ENCODE measurements around the gene MORC1. TPM values are rescaled to one million over a fixed set of nuclear protein-coding genes. Genes with fewer than 3 reads are reported as not detected.

MORC1 gene
- total RNA-seq, 1 donor from 2014 or later: not detected

DNA sequence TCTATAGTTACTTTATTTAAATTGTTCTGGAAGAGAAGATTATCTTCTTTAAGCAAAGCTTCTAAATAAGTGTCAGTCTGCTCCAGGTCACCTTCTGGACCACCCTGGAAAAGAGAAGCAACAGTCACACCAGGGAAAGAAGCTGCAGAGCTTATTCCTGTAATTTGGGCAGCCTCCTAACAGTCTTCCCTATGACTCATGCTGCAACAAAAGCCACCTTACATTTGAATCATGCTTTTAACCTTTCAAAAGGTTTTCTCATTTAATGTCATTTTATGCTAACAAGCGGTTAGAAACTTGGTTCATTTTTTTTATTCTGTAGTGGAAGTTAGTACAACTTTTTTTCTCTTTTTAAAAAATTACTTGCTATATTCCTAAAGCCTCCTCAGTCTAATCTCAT, 158.9 kb downstream of the MORC1 start:
- intact Hi-C loops (cut with DNase I): no loop called here
- DNase-seq (ENCODE audit: low spot score): no peak

- no peak for DNase-seq (ENCODE audit: low spot score)
- intact Hi-C loops (cut with DNase I): no loop called here
These were observed 164.2 kb downstream of the MORC1 start, which contains the start of gene GUCA1C for GRCh38 chr3:108953700-108954099. Gene GUCA1C (minus strand): TSS chr3:108953879. CDS start chr3:108953762, 117 bp downstream.

GRCh38 chr3:108953210-108953609, 164.7 kb downstream of the MORC1 start:
- intact Hi-C loops (cut with DNase I): no loop called here

GRCh38 chr3:108951820-108952501, 166.0 kb downstream of the MORC1 start:
- no peak for DNase-seq (ENCODE audit: low spot score)
- intact Hi-C loops (cut with DNase I): no loop called here

More at GRCh38 chr3:108953210-108953609, 164.7 kb downstream of the MORC1 start:
- no peak for DNase-seq (ENCODE audit: low spot score)

- intact Hi-C loops (cut with DNase I): no loop called here
- DNase-seq (ENCODE audit: low spot score): no peak
These were observed 170.1 kb downstream of the MORC1 start for GRCh38 chr3:108947855-108948254.

DNA sequence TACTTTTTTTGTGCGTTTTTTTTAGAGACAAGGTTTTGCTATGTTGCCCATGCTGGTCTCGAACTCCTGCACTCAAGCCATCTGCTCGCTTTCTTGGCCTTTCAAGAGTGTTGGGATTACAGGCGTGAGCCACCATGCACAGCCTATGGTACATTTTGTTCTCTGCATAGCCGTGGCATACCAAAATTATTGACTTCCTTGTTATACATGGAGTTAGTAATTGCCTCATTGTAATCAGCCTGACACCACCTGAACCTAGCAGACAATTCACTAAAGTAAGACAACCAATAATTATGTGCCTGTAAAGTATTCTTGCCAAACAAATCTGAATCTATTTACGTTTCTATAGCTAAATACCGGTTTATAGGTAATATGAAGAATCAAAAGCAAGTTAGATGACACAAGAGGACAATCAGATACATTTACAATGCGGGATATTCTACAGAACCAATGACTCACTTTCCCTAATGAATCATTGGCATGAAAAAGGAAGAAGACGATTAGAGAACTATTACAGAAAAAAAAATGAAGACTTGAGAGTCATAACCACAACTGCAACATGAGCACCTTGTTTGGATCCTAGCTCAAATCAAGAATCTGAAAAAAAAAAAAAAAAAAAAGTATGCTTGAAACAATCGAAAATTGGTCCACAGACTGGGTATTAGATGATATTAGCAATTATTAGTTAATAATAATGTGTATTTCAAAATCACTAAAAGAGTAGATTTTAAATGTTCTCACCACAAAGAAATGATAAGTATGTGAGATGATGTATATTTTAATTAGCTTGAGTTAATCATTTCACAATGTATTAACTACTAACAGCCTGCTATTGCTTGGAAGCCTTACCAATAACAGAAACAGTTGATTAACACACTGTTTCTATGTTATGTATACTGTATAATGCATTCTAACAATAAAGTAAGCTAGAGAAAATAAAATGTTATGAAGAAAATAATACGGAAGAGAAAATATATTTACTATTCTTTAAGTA, 171.3 kb downstream of the MORC1 start:
- no peak for DNase-seq (ENCODE audit: low spot score)
- intact Hi-C loops (cut with DNase I): no loop called here

DNA sequence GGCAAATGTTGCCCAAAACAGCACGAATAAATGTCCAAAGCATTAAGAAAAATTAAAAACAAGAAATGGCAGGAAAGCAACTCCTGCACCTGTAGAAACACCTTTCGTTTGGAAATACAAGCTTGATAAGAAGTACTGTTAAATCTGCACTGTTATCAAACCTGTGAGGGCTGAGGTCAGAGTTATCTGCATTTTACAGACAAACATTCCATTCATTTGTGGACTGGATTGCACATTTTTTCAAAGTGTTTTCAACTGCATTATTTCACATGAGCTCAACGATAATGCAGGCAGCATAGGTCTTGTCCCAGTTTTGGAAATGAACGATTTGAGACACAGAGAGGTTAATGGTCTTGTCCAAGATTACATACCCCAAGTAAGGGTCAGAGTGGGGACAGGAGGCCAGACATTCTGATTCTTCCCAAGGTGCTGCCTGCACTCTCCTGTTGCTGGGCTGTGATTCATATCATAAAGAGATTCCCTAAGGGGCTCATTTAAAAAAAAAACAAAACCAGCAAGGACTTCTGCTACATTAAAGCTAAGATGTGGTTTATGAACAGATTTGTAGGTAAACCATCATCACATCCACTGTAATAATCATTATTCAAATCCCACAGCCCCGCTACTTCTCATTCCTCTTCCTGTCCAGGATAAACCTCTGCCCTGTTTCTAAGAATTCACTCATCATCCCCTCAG, 177.2 kb downstream of the MORC1 start:
- intact Hi-C loops (cut with DNase I): no loop called here
- no peak for DNase-seq (ENCODE audit: low spot score)

- intact Hi-C loops (cut with DNase I): no loop called here
- DNase-seq (ENCODE audit: low spot score): no peak
These were observed 177.8 kb downstream of the MORC1 start for GRCh38 chr3:108940166-108940565.

- DNase-seq (ENCODE audit: low spot score): no peak
- intact Hi-C loops (cut with DNase I): no loop called here
These were observed 180.8 kb downstream of the MORC1 start for GRCh38 chr3:108936924-108937689.

DNA sequence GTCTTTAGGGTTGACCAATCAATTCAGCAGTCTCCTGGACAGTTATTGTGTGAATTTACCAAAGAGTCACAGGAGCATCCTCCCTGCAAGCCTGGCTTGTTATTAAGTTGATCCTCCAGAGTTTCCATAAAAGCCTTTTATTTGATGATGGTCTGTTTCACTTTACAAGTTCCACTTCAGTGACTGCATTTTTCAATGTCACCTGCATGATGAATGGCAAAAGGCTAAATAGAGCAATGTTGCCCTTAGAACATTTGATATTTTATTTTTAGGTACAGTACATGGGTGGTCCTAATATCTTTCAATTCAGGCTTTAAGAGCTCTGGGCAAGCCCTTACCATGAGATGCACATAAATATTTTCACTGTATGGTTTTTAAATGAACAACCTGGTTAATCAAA, 186.9 kb downstream of the MORC1 start:
- intact Hi-C loops (cut with DNase I): no loop called here
- no peak for DNase-seq (ENCODE audit: low spot score)

GRCh38 chr3:108918866-108919265, 199.1 kb downstream of the MORC1 start:
- no peak for DNase-seq (ENCODE audit: low spot score)
- intact Hi-C loops (cut with DNase I): loop anchor here (10.0 kb wide), 1 partner anchor 424 kb away; no protein-coding TSS in a partner anchor

- intact Hi-C loops (cut with DNase I): loop anchor here (2.0 to 10.0 kb wide), 2 partner anchors 252 to 420 kb away; no protein-coding TSS in a partner anchor
- DNase-seq (ENCODE audit: low spot score): no peak
These were observed 202.9 kb downstream of the MORC1 start for GRCh38 chr3:108914774-108915641.

DNA sequence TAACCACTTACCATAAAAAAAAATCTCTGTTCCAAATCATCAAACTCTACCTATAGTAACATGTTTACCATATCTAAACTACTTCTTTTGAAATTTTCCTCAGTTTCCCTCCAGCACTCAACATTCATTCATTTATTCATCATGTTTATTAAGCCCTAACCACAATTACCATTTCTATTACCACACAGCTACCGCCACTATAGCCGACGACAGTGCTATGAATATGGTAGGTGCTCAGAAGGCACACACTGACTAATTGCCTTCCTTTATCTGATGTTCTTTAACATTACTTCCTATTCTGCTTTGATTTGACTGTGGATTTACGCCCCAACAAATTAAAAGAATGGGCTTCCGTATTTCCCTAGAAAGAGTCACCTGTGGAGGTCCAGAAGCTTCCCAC, 208.1 kb downstream of the MORC1 start:
- DNase-seq (ENCODE audit: low spot score): no peak

More for the DNA sequence above, 208.1 kb downstream of the MORC1 start:
- intact Hi-C loops (cut with DNase I): loop anchor here (10.0 kb wide), 1 partner anchor 415 kb away; no protein-coding TSS in a partner anchor

Other genes with a start within 250 kb of the MORC1 start
- 0.81 TPM for gene GUCA1C, start 164.3 kb downstream of the MORC1 start, total RNA-seq
- not detected for gene C3orf85, start 18.6 kb upstream of the MORC1 start, total RNA-seq
- not detected for gene DPPA2, start 198.4 kb upstream of the MORC1 start, total RNA-seq
- gene DPPA4, start 219.4 kb upstream of the MORC1 start, total RNA-seq: not detected